ENCODE results near the gene TSPAN18. TPM values are rescaled to one million over a fixed set of nuclear protein-coding genes. Genes with fewer than 3 reads are reported as not detected.

TSPAN18 gene
- total and polyA plus RNA-seq, 9 donors, result 2.1 to 35.3 (median 14.4) TPM

GRCh38 chr11:44811841-44812448 lies 85.2 kb downstream of the TSPAN18 start:
- Histone ChIP-seq H3K27me3 (no peaks in the 10 kb centered on the region), H3K4me3 (no peak overlapping the region), H3K36me3 (no peaks in the 10 kb centered on the region), H3K27ac (no peak overlapping the region), H3K9me3 (no peaks in the 10 kb centered on the region), H3K4me1 (ENCODE audit: insufficient read depth) (no peaks in the 10 kb centered on the region)
- no peak for TF ChIP-seq EP300 (IDR thresholded peaks at IDR 0.05)
- no peak for TF ChIP-seq CTCF (IDR thresholded peaks at IDR 0.05)
- TF ChIP-seq POLR2A (IDR thresholded peaks at IDR 0.05), result no peak
- intact Hi-C loops (cut with DNase I), result loop anchor here in 1 of 4 donors (10.0 kb wide), 1 partner anchor 57 kb away; no protein-coding TSS in a partner anchor
- WGBS, 3 donors, result 77 to 81% (median 79%) methylated on average over 6 of the region's 6 CpGs
- DNase-seq, result no peak

GRCh38 chr11:44812971-44813370 lies 86.2 kb downstream of the TSPAN18 start:
- intact Hi-C loops (cut with DNase I), result loop anchor here in 1 of 4 donors (10.0 kb wide), 1 partner anchor 58 kb away; no protein-coding TSS in a partner anchor
- no peaks in the 10 kb centered on the region for H3K36me3 ChIP-seq
- 78 to 89% (median 78%) methylated on average over 9 of the region's 9 CpGs for WGBS, 3 donors
- H3K4me1 ChIP-seq (ENCODE audit: insufficient read depth), result no peaks in the 10 kb centered on the region
- no peak overlapping the region for H3K27ac ChIP-seq
- no peak overlapping the region for H3K4me3 ChIP-seq
- H3K27me3 ChIP-seq, result no peaks in the 10 kb centered on the region
- TF ChIP-seq POLR2A (IDR thresholded peaks at IDR 0.05) (no peak), EP300 (IDR thresholded peaks at IDR 0.05) (no peak), CTCF (IDR thresholded peaks at IDR 0.05) (no peak)
- no peak for DNase-seq
- no peaks in the 10 kb centered on the region for H3K9me3 ChIP-seq

DNA sequence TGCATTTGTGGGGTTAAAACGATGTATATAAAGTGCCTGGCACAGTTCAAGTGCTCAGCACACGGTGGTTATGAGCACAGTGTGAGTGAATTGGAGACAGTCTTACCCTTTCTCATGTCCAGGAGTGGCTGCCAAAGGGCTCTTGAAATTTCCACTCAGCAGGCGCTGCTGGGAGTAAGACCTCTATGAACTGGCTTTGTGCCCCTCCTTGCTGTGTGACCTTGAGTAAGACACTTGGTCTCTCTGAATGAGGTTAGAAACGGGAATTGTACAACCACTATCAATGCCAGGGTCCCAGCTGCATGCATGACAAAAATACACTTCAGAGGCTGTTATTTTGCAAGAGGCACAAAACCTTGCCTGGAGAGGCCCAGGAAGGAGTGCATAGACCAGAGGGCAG lies 86.6 kb downstream of the TSPAN18 start:
- no peak overlapping the region for H3K27ac ChIP-seq
- intact Hi-C loops (cut with DNase I), result loop anchor here in 1 of 4 donors (10.0 kb wide), 1 partner anchor 59 kb away; no protein-coding TSS in a partner anchor
- no peaks in the 10 kb centered on the region for H3K36me3 ChIP-seq
- no peaks in the 10 kb centered on the region for H3K4me1 ChIP-seq (ENCODE audit: insufficient read depth)
- no peak for DNase-seq
- TF ChIP-seq CTCF (IDR thresholded peaks at IDR 0.05) (no peak), POLR2A (IDR thresholded peaks at IDR 0.05) (no peak), EP300 (IDR thresholded peaks at IDR 0.05) (no peak)
- H3K27me3 ChIP-seq, result no peaks in the 10 kb centered on the region
- H3K4me3 ChIP-seq, result no peak overlapping the region
- H3K9me3 ChIP-seq, result no peaks in the 10 kb centered on the region
- 31 to 60% (median 46%) methylated on average over 4 of the region's 4 CpGs for WGBS, 3 donors

DNA sequence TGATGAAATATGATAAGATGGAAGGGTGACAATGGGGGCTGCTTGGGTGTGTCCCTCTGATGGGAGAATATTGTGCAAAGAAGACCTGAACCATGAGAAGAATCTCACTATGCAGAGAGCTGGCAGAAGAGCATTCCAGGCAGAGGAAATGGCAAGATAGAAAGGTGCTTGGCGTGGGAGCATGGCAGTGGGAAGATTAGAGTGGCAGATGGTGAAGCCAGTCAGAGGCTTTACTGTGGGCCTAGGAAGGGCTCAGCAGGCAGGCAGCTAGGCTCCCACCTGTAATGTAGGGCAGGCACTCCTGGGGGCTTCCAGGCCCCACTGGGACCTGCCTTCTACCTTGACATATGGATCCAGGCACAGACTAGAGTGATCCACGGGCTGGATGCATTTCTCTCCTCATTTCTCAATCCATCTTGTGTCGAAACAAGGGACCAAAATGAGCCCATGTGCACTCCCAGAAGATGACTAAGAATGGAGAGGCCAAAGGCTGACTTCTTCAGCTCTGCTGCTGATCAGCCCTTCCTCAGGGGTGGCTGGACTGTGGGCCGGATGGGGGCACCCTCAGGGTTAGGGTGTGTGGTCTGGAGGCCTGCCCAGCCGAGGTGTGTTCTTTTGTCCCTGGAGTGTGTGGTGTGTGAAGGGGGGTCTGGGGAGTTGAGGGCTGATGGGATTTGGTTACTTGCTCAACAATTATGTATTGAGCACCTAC lies 88.3 kb downstream of the TSPAN18 start:
- no peaks in the 10 kb centered on the region for H3K4me1 ChIP-seq (ENCODE audit: insufficient read depth)
- no peak for DNase-seq
- H3K27me3 ChIP-seq, result no peaks in the 10 kb centered on the region
- TF ChIP-seq CTCF (IDR thresholded peaks at IDR 0.05) (no peak), POLR2A (IDR thresholded peaks at IDR 0.05) (no peak), EP300 (IDR thresholded peaks at IDR 0.05) (no peak)
- no peaks in the 10 kb centered on the region for H3K9me3 ChIP-seq
- intact Hi-C loops (cut with DNase I), result loop anchor here in 1 of 4 donors (10.0 kb wide), 1 partner anchor 60 kb away; no protein-coding TSS in a partner anchor
- no peaks in the 10 kb centered on the region for H3K36me3 ChIP-seq
- no peak overlapping the region for H3K4me3 ChIP-seq
- no peak overlapping the region for H3K27ac ChIP-seq
- 82 to 97% (median 90%) methylated on average over 5 of the region's 5 CpGs for WGBS, 3 donors

Measured in ovary (tissue), 9 donors.